Keratinocyte (primary cell): Measurements from ENCODE around the gene KSR2.

Experiments
- EZH2 ChIP-seq: IDR thresholded peaks from one replicate; pipeline ENCODE4 v1.6.1; 2012; ENCODE audit warnings: inconsistent platforms, mild to moderate bottlenecking, low read length, moderate library complexity
- TF ChIP-seq, protein P1 (sequence below), 3 experiments: IDR thresholded peaks in 1 of 3; conservative IDR thresholded peaks in 1 of 3; optimal IDR thresholded peaks in 1 of 3; 2 replicates in 2 of 3; 3 replicates in 1 of 3; pipeline versions ENCODE3 to v1.5.1; 2011; ENCODE audit warnings: low read length in 3 of 3, mild to moderate bottlenecking in 3 of 3, moderate library complexity in 2 of 3, control low read depth in 1 of 3, inconsistent platforms in 1 of 3; ENCODE audit not compliant: insufficient read depth in 2 of 3; ENCODE audit errors: extremely low read depth in 1 of 3

DNA sequence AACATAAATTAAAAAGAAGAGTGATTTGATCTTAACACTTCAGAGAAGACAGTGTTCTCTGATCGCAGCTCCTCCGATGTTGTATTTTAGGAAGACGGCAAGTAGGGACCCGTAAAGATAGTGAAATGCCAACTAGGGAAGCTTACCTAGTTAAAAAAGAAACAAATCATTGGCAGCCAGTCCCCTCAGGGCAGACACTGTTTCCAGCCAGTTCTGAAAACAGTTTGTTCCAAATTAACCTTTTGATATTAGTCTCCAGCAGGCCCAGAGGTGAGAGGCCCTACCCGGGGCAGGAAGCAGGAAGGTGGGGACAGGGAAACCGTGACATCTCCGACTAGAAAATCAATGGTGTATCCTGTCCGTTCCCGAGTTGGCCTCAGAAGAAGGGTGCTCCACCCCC, 56.0 kb downstream of the KSR2 start:
- no peak for TF ChIP-seq EZH2
- TF ChIP-seq, protein P1, sequence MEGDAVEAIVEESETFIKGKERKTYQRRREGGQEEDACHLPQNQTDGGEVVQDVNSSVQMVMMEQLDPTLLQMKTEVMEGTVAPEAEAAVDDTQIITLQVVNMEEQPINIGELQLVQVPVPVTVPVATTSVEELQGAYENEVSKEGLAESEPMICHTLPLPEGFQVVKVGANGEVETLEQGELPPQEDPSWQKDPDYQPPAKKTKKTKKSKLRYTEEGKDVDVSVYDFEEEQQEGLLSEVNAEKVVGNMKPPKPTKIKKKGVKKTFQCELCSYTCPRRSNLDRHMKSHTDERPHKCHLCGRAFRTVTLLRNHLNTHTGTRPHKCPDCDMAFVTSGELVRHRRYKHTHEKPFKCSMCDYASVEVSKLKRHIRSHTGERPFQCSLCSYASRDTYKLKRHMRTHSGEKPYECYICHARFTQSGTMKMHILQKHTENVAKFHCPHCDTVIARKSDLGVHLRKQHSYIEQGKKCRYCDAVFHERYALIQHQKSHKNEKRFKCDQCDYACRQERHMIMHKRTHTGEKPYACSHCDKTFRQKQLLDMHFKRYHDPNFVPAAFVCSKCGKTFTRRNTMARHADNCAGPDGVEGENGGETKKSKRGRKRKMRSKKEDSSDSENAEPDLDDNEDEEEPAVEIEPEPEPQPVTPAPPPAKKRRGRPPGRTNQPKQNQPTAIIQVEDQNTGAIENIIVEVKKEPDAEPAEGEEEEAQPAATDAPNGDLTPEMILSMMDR (optimal IDR thresholded peaks at IDR 0.05 in 1 of 3, IDR thresholded peaks at IDR 0.05 in 1 of 3, conservative IDR thresholded peaks at IDR 0.05 in 1 of 3; ENCODE audit: extremely low read depth in 1 of 3, insufficient read depth in 2 of 3, low read length in 3 of 3) = no peak
